ENCODE measurements around the gene CYP3A4.
"Not testable (repeated sequence)": the region's sequence is repeated elsewhere in the genome, so short reads cannot be mapped to it uniquely, and the experiment has no call there.

CYP3A4 gene

GRCh38 chr7:99773395-99773794 is 10.6 kb downstream of the CYP3A4 start:
- not testable (repeated sequence) for H3K27ac ChIP-seq (ENCODE audit: low read depth, low read length); H3K4me3 ChIP-seq (ENCODE audit: low read depth, low read length); H3K9ac ChIP-seq (ENCODE audit: low read depth, low read length); H3K9me3 ChIP-seq (ENCODE audit: control insufficient read depth, insufficient read depth, low read length); H3K36me3 ChIP-seq (ENCODE audit: control insufficient read depth, insufficient read depth, low read length); H3K27me3 ChIP-seq (ENCODE audit: control insufficient read depth, insufficient read depth, low read length); H3K4me1 ChIP-seq (ENCODE audit: control insufficient read depth, insufficient read depth, low read length)

GRCh38 chr7:99772565-99772964 is 11.4 kb downstream of the CYP3A4 start:
- H3K4me3 ChIP-seq (ENCODE audit: low read depth, low read length), result no peak overlapping the region
- H3K4me1 ChIP-seq (ENCODE audit: control insufficient read depth, insufficient read depth, low read length), result no peaks in the 10 kb centered on the region

GRCh38 chr7:99769494-99769893 is 14.5 kb downstream of the CYP3A4 start:
- H3K9ac ChIP-seq (ENCODE audit: low read depth, low read length); H3K4me1 ChIP-seq (ENCODE audit: control insufficient read depth, insufficient read depth, low read length); H3K36me3 ChIP-seq (ENCODE audit: control insufficient read depth, insufficient read depth, low read length); H3K27ac ChIP-seq (ENCODE audit: low read depth, low read length); H3K4me3 ChIP-seq (ENCODE audit: low read depth, low read length); H3K27me3 ChIP-seq (ENCODE audit: control insufficient read depth, insufficient read depth, low read length); H3K9me3 ChIP-seq (ENCODE audit: control insufficient read depth, insufficient read depth, low read length): not testable (repeated sequence)

More at GRCh38 chr7:99772565-99772964, 11.4 kb downstream of the CYP3A4 start:
- Histone ChIP-seq H3K9ac (ENCODE audit: low read depth, low read length) (no peak overlapping the region), H3K27ac (ENCODE audit: low read depth, low read length) (no peak overlapping the region), H3K27me3 (ENCODE audit: control insufficient read depth, insufficient read depth, low read length) (no peaks in the 10 kb centered on the region), H3K36me3 (ENCODE audit: control insufficient read depth, insufficient read depth, low read length) (no peaks in the 10 kb centered on the region), H3K9me3 (ENCODE audit: control insufficient read depth, insufficient read depth, low read length) (no peaks in the 10 kb centered on the region)

GRCh38 chr7:99768471-99768870 is 15.5 kb downstream of the CYP3A4 start:
- no peak overlapping the region for H3K27ac ChIP-seq (ENCODE audit: low read depth, low read length)
- H3K9ac ChIP-seq (ENCODE audit: low read depth, low read length), result no peak overlapping the region
- H3K36me3 ChIP-seq (ENCODE audit: control insufficient read depth, insufficient read depth, low read length), result no peaks in the 10 kb centered on the region
- no peaks in the 10 kb centered on the region for H3K4me1 ChIP-seq (ENCODE audit: control insufficient read depth, insufficient read depth, low read length)
- H3K4me3 ChIP-seq (ENCODE audit: low read depth, low read length), result no peak overlapping the region
- no peaks in the 10 kb centered on the region for H3K9me3 ChIP-seq (ENCODE audit: control insufficient read depth, insufficient read depth, low read length)
- no peaks in the 10 kb centered on the region for H3K27me3 ChIP-seq (ENCODE audit: control insufficient read depth, insufficient read depth, low read length)

- Histone ChIP-seq H3K27me3 (ENCODE audit: control insufficient read depth, insufficient read depth, low read length) (no peaks in the 10 kb centered on the region), H3K4me1 (ENCODE audit: control insufficient read depth, insufficient read depth, low read length) (no peaks in the 10 kb centered on the region), H3K27ac (ENCODE audit: low read depth, low read length) (no peak overlapping the region), H3K9ac (ENCODE audit: low read depth, low read length) (no peak overlapping the region), H3K9me3 (ENCODE audit: control insufficient read depth, insufficient read depth, low read length) (no peaks in the 10 kb centered on the region), H3K36me3 (ENCODE audit: control insufficient read depth, insufficient read depth, low read length) (no peaks in the 10 kb centered on the region), H3K4me3 (ENCODE audit: low read depth, low read length) (no peak overlapping the region)
Measured at GRCh38 chr7:99767662-99768061, 16.3 kb downstream of the CYP3A4 start.

GRCh38 chr7:99766484-99767099 is 17.4 kb downstream of the CYP3A4 start:
- Histone ChIP-seq H3K9me3 (ENCODE audit: control insufficient read depth, insufficient read depth, low read length) (no peaks in the 10 kb centered on the region), H3K27ac (ENCODE audit: low read depth, low read length) (no peak overlapping the region), H3K9ac (ENCODE audit: low read depth, low read length) (no peak overlapping the region), H3K4me1 (ENCODE audit: control insufficient read depth, insufficient read depth, low read length) (no peaks in the 10 kb centered on the region), H3K27me3 (ENCODE audit: control insufficient read depth, insufficient read depth, low read length) (no peaks in the 10 kb centered on the region), H3K4me3 (ENCODE audit: low read depth, low read length) (no peak overlapping the region), H3K36me3 (ENCODE audit: control insufficient read depth, insufficient read depth, low read length) (no peaks in the 10 kb centered on the region)

DNA sequence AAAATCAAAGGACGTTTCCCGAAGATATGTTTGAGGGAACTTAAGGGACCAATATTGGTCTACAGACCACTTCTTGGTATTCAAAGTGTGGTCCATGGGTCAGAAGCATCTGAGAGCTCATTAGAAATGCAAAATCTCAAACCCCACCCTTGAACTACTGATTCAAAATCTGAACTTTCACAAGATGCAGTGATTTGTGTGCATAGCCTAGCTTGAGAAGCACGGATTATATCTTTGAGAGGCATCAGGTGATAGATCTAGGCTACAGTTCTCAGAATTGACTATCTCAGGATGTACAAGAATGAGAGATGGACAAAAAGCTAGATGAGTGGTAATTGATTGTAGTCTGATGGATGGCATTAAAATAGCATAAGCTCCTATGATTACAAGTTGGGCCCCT is 19.5 kb downstream of the CYP3A4 start:
- no peak overlapping the region for H3K27ac ChIP-seq (ENCODE audit: low read depth, low read length)
- no peak overlapping the region for H3K4me3 ChIP-seq (ENCODE audit: low read depth, low read length)
- no peak overlapping the region for H3K9ac ChIP-seq (ENCODE audit: low read depth, low read length)
- no peaks in the 10 kb centered on the region for H3K36me3 ChIP-seq (ENCODE audit: control insufficient read depth, insufficient read depth, low read length)
- H3K9me3 ChIP-seq (ENCODE audit: control insufficient read depth, insufficient read depth, low read length), result no peaks in the 10 kb centered on the region
- H3K27me3 ChIP-seq (ENCODE audit: control insufficient read depth, insufficient read depth, low read length), result no peaks in the 10 kb centered on the region
- H3K4me1 ChIP-seq (ENCODE audit: control insufficient read depth, insufficient read depth, low read length), result no peaks in the 10 kb centered on the region

DNA sequence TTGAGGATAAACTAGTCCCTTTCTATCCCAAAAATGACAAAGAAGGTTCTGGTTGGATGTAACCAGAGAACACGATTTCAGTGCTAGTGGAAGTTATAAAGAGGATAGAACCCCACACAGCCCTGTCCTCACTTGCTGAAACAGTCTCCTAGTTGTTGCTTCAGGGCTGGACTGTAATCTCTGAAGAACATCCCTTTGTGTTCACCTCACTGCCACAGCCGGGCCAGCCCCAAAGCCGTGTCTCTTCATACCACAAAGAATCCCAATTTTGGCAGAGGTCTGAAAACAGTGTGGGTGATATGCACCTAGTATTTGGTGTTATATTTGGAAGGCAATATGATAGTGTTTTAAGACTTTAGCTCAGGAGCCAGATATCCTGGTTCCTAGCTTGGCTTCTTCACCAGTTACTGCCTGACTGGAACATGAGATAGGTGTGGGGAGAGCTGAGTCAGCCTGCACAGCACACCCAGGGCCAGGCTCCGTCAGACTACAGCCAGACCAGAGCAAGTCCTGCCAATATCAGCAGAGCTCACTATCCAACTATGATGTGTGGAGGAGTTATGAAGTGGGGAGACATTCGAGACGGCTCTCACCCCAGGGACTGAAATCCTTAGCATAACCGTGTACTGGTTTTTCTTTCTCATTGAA is 21.2 kb downstream of the CYP3A4 start:
- no peak overlapping the region for H3K9ac ChIP-seq (ENCODE audit: low read depth, low read length)
- H3K4me1 ChIP-seq (ENCODE audit: control insufficient read depth, insufficient read depth, low read length), result no peaks in the 10 kb centered on the region
- H3K27ac ChIP-seq (ENCODE audit: low read depth, low read length), result no peak overlapping the region
- H3K27me3 ChIP-seq (ENCODE audit: control insufficient read depth, insufficient read depth, low read length), result no peaks in the 10 kb centered on the region
- no peak overlapping the region for H3K4me3 ChIP-seq (ENCODE audit: low read depth, low read length)
- no peaks in the 10 kb centered on the region for H3K9me3 ChIP-seq (ENCODE audit: control insufficient read depth, insufficient read depth, low read length)
- no peaks in the 10 kb centered on the region for H3K36me3 ChIP-seq (ENCODE audit: control insufficient read depth, insufficient read depth, low read length)

GRCh38 chr7:99755085-99755484 is 28.9 kb downstream of the CYP3A4 start:
- Histone ChIP-seq H3K9ac (ENCODE audit: low read depth, low read length) (no peak overlapping the region), H3K27ac (ENCODE audit: low read depth, low read length) (no peak overlapping the region), H3K27me3 (ENCODE audit: control insufficient read depth, insufficient read depth, low read length) (no peaks in the 10 kb centered on the region), H3K4me1 (ENCODE audit: control insufficient read depth, insufficient read depth, low read length) (no peaks in the 10 kb centered on the region), H3K36me3 (ENCODE audit: control insufficient read depth, insufficient read depth, low read length) (no peaks in the 10 kb centered on the region), H3K4me3 (ENCODE audit: low read depth, low read length) (no peak overlapping the region), H3K9me3 (ENCODE audit: control insufficient read depth, insufficient read depth, low read length) (no peaks in the 10 kb centered on the region)

GRCh38 chr7:99752356-99752755 is 31.6 kb downstream of the CYP3A4 start:
- Histone ChIP-seq H3K36me3 (ENCODE audit: control insufficient read depth, insufficient read depth, low read length) (no peaks in the 10 kb centered on the region), H3K4me1 (ENCODE audit: control insufficient read depth, insufficient read depth, low read length) (no peaks in the 10 kb centered on the region), H3K9ac (ENCODE audit: low read depth, low read length) (no peak overlapping the region), H3K4me3 (ENCODE audit: low read depth, low read length) (no peak overlapping the region), H3K27ac (ENCODE audit: low read depth, low read length) (no peak overlapping the region), H3K27me3 (ENCODE audit: control insufficient read depth, insufficient read depth, low read length) (no peaks in the 10 kb centered on the region), H3K9me3 (ENCODE audit: control insufficient read depth, insufficient read depth, low read length) (no peaks in the 10 kb centered on the region)

GRCh38 chr7:99751322-99752052 is 32.5 kb downstream of the CYP3A4 start:
- H3K9ac ChIP-seq (ENCODE audit: low read depth, low read length); H3K9me3 ChIP-seq (ENCODE audit: control insufficient read depth, insufficient read depth, low read length); H3K4me1 ChIP-seq (ENCODE audit: control insufficient read depth, insufficient read depth, low read length); H3K36me3 ChIP-seq (ENCODE audit: control insufficient read depth, insufficient read depth, low read length); H3K27ac ChIP-seq (ENCODE audit: low read depth, low read length); H3K4me3 ChIP-seq (ENCODE audit: low read depth, low read length); H3K27me3 ChIP-seq (ENCODE audit: control insufficient read depth, insufficient read depth, low read length): not testable (repeated sequence)
